Measurements from ENCODE around the gene GUCA2B.
A peak's percentile ranks its signal among the peaks of the same experiment; 100 is the strongest.

The GUCA2B gene

DNA sequence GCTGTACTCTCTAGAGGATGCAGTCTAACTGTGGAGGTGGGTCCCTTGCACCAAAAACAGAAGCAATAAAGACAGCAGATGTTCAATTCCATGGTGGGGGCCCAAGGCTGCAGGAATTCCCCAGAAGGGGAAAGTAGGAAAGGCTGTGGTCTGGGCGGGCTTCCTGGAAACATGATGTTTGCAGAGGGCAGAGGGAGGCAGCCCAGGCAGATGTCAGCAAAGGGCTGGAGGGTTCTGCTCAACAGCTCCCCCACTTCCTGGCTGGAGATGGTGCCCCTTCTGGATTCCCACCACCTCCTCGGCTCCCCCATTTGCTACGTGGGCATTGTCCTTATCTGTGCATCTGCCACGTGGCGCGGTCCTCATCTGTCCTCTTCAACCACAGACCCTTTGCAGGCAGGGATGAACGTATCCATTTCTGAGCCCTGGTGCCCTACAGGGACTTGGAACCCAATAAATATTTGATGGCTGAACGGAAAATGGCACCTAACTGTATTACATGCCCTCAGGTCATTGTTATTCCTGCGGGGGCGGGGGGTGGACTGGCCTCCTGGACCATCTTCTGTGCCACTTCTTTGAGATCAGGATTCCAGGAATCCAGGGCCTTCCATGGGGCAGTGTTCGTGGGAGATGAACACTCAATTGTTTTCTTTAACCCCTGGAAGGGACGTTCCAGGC lies 8.4 kb upstream of the GUCA2B start:
- POLR2A ChIA-PET: no interaction called here
- CTCF ChIA-PET: interaction anchor here (1.2 kb wide), 2 partner anchors 16 to 28 kb away, joined by 3 to 8 read pairs; no protein-coding TSS in a partner anchor
- DNase-seq (ENCODE audit: low read depth, low spot score): no peak
- no peak overlapping the region for H3K4me3 ChIP-seq (ENCODE audit: low read depth, low read length)
- TF ChIP-seq, protein P1, sequence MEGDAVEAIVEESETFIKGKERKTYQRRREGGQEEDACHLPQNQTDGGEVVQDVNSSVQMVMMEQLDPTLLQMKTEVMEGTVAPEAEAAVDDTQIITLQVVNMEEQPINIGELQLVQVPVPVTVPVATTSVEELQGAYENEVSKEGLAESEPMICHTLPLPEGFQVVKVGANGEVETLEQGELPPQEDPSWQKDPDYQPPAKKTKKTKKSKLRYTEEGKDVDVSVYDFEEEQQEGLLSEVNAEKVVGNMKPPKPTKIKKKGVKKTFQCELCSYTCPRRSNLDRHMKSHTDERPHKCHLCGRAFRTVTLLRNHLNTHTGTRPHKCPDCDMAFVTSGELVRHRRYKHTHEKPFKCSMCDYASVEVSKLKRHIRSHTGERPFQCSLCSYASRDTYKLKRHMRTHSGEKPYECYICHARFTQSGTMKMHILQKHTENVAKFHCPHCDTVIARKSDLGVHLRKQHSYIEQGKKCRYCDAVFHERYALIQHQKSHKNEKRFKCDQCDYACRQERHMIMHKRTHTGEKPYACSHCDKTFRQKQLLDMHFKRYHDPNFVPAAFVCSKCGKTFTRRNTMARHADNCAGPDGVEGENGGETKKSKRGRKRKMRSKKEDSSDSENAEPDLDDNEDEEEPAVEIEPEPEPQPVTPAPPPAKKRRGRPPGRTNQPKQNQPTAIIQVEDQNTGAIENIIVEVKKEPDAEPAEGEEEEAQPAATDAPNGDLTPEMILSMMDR (IDR thresholded peaks at IDR 0.05; ENCODE audit: insufficient read depth, low read length, missing control alignments): no peak

DNA sequence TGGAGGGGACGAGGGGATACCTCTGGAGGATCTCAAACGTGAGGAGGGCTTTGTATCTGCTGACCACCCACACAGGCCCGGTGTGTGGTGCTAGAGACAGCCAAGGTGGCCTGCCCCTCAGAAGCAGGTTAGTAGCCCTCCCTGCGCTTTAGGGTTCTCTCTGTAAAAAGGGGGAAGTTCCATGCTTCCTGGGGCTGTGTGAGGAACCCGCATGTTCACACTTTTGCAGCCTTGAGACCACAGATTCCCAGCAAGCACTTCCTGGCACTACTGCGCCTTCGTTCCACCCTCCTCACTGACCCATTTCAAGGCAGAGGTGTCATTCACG lies 7.9 kb upstream of the GUCA2B start:
- H3K4me3 ChIP-seq (ENCODE audit: low read depth, low read length): no peak overlapping the region
- CTCF ChIA-PET: no interaction called here
- no peak for DNase-seq (ENCODE audit: low read depth, low spot score)
- TF ChIP-seq, protein P1 (IDR thresholded peaks at IDR 0.05; ENCODE audit: insufficient read depth, low read length, missing control alignments): no peak
- POLR2A ChIA-PET: no interaction called here

DNA sequence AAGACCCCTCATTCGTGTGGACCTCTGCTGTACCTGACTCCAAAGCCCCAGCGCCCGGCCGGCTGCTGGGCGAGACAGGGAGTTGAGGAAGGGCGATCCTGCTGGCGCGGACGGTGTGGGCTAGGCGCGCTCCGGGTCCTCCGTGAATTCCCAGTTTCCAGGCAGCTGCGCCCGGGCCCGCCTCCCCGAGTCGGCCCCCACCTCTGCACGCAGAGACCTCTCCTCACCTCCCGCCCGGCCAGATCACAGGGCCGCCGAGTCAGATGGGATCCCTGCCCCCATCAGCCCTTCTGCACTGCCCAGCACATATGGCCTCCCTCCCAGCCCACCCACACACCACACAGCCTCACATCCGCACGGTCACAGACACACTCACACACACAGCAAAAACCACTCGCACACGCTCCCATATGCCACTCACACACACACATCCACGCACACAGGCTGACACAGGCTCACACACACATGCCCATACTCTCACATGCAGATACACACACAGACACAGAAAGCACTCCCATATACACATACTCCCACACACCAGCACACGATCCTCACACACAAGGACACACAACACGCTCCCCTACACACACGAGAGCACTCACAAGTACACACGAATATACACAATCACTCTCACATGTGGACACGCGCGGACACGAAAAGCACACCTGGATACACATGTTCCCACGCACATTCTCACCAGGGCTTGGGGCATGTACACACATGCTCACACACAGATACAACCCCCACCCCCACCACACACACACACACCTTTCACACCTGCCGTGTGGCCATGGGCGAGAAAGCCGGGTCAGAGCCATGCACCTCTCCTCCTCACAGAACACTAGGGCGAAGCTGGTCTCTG lies 7.2 kb upstream of the GUCA2B start:
- TF ChIP-seq, protein P1 (IDR thresholded peaks at IDR 0.05; ENCODE audit: insufficient read depth, low read length, missing control alignments): no peak
- POLR2A ChIA-PET: no interaction called here

DNA sequence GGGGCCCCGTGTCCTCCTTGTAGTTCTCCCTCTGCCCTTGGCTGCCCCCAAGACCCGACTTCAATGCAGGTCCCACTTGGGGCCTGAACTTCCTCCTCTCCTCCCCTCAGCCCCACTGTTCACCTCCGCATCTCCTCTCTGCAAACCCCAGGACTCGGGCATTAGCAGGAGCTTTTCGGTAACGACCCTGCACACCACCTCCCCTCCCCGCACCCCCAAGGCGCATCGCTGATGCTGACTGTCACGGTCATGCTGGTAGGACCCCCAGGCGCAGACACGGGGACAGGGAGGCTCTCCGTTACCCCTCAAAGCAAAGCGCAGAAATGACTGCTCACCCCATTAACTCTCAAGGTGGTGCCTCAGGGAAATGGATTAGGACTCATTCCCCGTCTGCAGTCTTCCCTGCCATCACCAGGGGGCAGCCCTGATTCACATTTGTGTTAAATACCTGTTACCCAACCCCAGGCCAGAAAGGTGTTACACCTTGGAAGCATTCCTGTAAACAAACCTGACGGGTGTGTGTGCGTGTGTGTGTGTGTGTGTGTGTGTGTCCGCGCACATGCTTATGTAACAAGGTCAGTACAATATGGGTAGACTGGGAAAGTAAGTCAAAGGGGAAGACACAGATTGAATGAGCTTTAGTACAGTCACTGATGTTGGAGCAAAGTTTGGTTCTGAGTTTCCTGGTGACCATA lies 6.4 kb upstream of the GUCA2B start:
- CTCF ChIA-PET: interaction anchor here (0.6 to 7.8 kb wide), 21 partner anchors 8 to 599 kb away, joined by 3 to 97 read pairs (median 3); partner anchors contain the start of gene PPIH
- POLR2A ChIA-PET: no interaction called here
- TF ChIP-seq, protein P1 (IDR thresholded peaks at IDR 0.05; ENCODE audit: insufficient read depth, low read length, missing control alignments): peak; percentile 80
- DNase-seq (ENCODE audit: low read depth, low spot score): no peak
- no peak overlapping the region for H3K4me3 ChIP-seq (ENCODE audit: low read depth, low read length)

More for the DNA sequence above, 7.2 kb upstream of the GUCA2B start:
- no peak for DNase-seq (ENCODE audit: low read depth, low spot score)
- CTCF ChIA-PET: interaction anchor here (1.4 to 7.8 kb wide), 5 partner anchors 10 to 27 kb away, joined by 5 to 97 read pairs (median 11); no protein-coding TSS in a partner anchor
- H3K4me3 ChIP-seq (ENCODE audit: low read depth, low read length): no peak overlapping the region

DNA sequence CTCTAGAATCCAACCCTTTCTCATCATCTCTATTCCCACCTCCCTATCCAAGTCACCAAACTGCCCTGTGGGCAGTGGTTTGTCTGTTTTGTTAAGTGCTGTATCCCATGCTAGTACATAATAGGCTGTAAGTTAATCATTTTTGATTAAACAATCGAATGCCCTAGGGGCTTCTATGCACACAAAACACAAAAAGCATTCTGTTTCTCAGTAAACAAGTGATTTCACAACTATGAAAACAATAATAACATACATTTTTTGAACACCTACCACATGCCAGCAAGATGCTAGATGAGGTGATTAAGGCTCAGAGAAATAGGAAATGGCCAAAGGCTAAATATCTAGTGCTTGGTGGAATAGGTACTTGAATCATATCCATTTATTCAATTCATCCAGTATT lies 5.0 kb upstream of the GUCA2B start:
- TF ChIP-seq, protein P1 (IDR thresholded peaks at IDR 0.05; ENCODE audit: insufficient read depth, low read length, missing control alignments): no peak

More for the DNA sequence above, 5.0 kb upstream of the GUCA2B start:
- POLR2A ChIA-PET: no interaction called here
- H3K4me3 ChIP-seq (ENCODE audit: low read depth, low read length): no peak overlapping the region
- CTCF ChIA-PET: interaction anchor here (0.6 to 7.8 kb wide), 15 partner anchors 8 to 618 kb away, joined by 3 to 97 read pairs (median 4); partner anchors contain the start of gene P3H1
- no peak for DNase-seq (ENCODE audit: low read depth, low spot score)
